ENCODE measurements around the gene CELSR1. TPM values are rescaled to one million over a fixed set of nuclear protein-coding genes. Genes with fewer than 3 reads are reported as not detected.
A peak's percentile ranks its signal among the peaks of the same experiment; 100 is the strongest.

CELSR1 gene
- total and polyA plus RNA-seq, 2 donors from 2014 or later = 15.7 to 49.9 TPM

DNA sequence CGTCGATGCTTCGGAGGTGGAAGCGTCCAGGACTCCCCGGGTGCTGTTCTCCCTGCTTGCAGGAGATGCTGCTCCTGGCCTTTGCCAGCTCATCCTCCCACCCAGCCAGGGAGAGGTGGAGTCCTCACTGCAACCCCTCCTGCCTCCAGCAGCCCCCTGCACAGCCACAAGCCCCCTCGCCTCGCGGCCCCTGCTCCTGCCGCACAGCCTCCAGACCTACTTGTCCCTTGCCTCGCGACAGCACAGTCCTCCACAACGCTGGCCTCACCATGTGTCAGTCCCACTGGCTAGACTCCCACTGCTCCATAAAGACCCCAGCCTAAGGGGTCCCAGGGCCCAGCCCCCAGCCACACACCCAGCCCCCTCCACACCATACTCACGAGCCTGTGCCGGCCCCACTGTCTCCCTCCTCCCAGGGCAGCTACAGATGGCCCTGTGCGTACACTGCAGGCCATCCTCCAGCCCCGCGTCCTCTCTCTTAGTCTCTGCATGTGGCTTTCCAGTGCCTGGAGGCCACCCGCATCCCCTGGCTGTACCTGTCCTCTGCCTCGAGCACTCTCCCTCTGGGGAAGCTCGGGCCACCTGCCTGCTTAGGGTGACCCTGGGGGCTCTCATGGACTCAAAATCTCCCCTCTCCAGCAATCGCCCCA is 91.5 kb downstream of the CELSR1 start:
- Histone ChIP-seq H3K4me3 (ENCODE audit: low read length in 3 of 3) (no peak overlapping the region), H3K27me3 (ENCODE audit: control insufficient read depth, insufficient read depth, low read length) (no peaks in the 10 kb centered on the region), H3K9me3 (ENCODE audit: control insufficient read depth in 2 of 3, insufficient read depth in 1 of 3, low read length in 3 of 3) (no peaks in the 10 kb centered on the region), H3K27ac (ENCODE audit: low read depth in 2 of 2, low read length in 2 of 2) (no peak overlapping the region), H3K4me1 (ENCODE audit: control insufficient read depth in 2 of 3, insufficient read depth in 2 of 3, low read depth in 1 of 3, low read length in 3 of 3) (peaks cover 2 to 8% (median 6%) of the 10 kb centered on the region in 3 donors), H3K9ac (ENCODE audit: low read length in 3 of 3) (no peak overlapping the region), H3K36me3 (ENCODE audit: control insufficient read depth in 2 of 3, insufficient read depth in 3 of 3, low read length in 3 of 3) (no peaks in the 10 kb centered on the region)
- TF ChIP-seq, protein P1, sequence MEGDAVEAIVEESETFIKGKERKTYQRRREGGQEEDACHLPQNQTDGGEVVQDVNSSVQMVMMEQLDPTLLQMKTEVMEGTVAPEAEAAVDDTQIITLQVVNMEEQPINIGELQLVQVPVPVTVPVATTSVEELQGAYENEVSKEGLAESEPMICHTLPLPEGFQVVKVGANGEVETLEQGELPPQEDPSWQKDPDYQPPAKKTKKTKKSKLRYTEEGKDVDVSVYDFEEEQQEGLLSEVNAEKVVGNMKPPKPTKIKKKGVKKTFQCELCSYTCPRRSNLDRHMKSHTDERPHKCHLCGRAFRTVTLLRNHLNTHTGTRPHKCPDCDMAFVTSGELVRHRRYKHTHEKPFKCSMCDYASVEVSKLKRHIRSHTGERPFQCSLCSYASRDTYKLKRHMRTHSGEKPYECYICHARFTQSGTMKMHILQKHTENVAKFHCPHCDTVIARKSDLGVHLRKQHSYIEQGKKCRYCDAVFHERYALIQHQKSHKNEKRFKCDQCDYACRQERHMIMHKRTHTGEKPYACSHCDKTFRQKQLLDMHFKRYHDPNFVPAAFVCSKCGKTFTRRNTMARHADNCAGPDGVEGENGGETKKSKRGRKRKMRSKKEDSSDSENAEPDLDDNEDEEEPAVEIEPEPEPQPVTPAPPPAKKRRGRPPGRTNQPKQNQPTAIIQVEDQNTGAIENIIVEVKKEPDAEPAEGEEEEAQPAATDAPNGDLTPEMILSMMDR (IDR thresholded peaks at IDR 0.05; ENCODE audit: borderline replicate concordance, extremely low read depth, insufficient read depth) = no peak
- intact Hi-C loops (cut with DNase I) = no loop called here
- peak in 1 of 5 donors; percentile 8 for DNase-seq
- FAIRE-seq = no peak

DNA sequence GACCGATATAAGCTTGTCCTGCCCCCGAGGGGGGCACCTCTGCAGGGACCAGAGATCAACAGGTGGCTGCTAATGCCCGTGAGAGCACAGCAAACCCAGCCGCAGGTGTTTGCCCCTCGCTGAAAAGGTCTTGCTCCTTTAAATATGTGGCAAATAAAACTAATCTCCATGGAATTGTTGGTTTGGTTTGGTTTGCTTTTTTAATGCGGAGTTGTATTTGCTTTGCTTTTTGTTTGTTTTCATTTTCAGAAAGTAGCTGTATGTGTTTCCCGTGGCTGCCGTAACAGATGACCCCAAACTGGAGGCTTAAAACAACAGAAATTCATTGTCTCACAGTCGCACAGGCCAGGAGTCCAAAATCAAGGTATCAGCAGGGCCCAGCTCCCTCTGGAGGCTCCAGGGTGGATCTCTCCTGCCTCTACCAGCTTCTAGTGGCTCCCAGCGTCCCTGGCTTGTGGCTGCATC is 93.0 kb downstream of the CELSR1 start:
- DNase-seq (peak in 1 of 5 donors; percentile 8), FAIRE-seq (no peak)
- intact Hi-C loops (cut with DNase I) = no loop called here
- TF ChIP-seq, protein P1 (IDR thresholded peaks at IDR 0.05; ENCODE audit: borderline replicate concordance, extremely low read depth, insufficient read depth) = no peak
- Histone ChIP-seq H3K27me3 (ENCODE audit: control insufficient read depth, insufficient read depth, low read length) (no peaks in the 10 kb centered on the region), H3K4me1 (ENCODE audit: control insufficient read depth in 2 of 3, insufficient read depth in 2 of 3, low read depth in 1 of 3, low read length in 3 of 3) (peaks cover 0 to 8% (median 2%) of the 10 kb centered on the region in 3 donors), H3K27ac (ENCODE audit: low read depth in 2 of 2, low read length in 2 of 2) (no peak overlapping the region), H3K9me3 (ENCODE audit: control insufficient read depth in 2 of 3, insufficient read depth in 1 of 3, low read length in 3 of 3) (no peaks in the 10 kb centered on the region), H3K36me3 (ENCODE audit: control insufficient read depth in 2 of 3, insufficient read depth in 3 of 3, low read length in 3 of 3) (no peaks in the 10 kb centered on the region), H3K4me3 (ENCODE audit: low read length in 3 of 3) (no peak overlapping the region), H3K9ac (ENCODE audit: low read length in 3 of 3) (no peak overlapping the region)

DNA sequence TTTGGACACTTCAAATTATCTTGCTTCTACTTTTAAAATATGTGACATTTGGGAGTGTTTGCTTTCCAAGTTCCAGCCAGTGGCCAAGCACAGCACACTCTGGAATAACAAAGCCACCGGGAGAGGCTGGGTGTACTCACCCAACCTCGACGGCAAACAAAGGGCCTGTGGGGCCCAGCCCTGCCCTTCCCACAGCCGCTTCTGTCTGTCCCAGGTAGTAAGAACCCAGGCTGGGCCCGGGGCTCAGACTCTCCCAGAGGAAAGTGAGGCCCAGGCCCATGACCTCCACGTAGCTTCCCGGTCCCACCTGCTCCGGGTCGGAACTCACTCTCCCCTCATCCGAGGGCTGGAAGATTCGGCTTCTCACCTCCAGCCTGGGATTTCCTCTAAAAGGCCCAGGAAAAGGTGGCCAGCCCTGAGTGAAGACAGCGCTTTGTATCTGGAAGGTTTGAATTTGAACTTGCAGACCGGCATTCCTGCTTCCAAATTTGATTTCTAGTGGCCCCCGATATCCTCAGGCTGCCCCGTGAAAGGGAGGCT is 93.5 kb downstream of the CELSR1 start:
- Histone ChIP-seq H3K4me1 (ENCODE audit: control insufficient read depth in 2 of 3, insufficient read depth in 2 of 3, low read depth in 1 of 3, low read length in 3 of 3) (peaks cover 0 to 8% (median 2%) of the 10 kb centered on the region in 3 donors), H3K9me3 (ENCODE audit: control insufficient read depth in 2 of 3, insufficient read depth in 1 of 3, low read length in 3 of 3) (no peaks in the 10 kb centered on the region), H3K36me3 (ENCODE audit: control insufficient read depth in 2 of 3, insufficient read depth in 3 of 3, low read length in 3 of 3) (no peaks in the 10 kb centered on the region), H3K27ac (ENCODE audit: low read depth in 2 of 2, low read length in 2 of 2) (no peak overlapping the region), H3K9ac (ENCODE audit: low read length in 3 of 3) (no peak overlapping the region), H3K4me3 (ENCODE audit: low read length in 3 of 3) (no peak overlapping the region), H3K27me3 (ENCODE audit: control insufficient read depth, insufficient read depth, low read length) (no peaks in the 10 kb centered on the region)
- peak in 4 of 5 donors; percentile 70 to 81 (median 79) for DNase-seq
- intact Hi-C loops (cut with DNase I) = no loop called here
- TF ChIP-seq, protein P1 (IDR thresholded peaks at IDR 0.05; ENCODE audit: borderline replicate concordance, extremely low read depth, insufficient read depth) = no peak
- no peak for FAIRE-seq

Data from kidney (tissue), 14 donors.